ENCODE measurements around the gene GNG12.

GNG12 gene

DNA sequence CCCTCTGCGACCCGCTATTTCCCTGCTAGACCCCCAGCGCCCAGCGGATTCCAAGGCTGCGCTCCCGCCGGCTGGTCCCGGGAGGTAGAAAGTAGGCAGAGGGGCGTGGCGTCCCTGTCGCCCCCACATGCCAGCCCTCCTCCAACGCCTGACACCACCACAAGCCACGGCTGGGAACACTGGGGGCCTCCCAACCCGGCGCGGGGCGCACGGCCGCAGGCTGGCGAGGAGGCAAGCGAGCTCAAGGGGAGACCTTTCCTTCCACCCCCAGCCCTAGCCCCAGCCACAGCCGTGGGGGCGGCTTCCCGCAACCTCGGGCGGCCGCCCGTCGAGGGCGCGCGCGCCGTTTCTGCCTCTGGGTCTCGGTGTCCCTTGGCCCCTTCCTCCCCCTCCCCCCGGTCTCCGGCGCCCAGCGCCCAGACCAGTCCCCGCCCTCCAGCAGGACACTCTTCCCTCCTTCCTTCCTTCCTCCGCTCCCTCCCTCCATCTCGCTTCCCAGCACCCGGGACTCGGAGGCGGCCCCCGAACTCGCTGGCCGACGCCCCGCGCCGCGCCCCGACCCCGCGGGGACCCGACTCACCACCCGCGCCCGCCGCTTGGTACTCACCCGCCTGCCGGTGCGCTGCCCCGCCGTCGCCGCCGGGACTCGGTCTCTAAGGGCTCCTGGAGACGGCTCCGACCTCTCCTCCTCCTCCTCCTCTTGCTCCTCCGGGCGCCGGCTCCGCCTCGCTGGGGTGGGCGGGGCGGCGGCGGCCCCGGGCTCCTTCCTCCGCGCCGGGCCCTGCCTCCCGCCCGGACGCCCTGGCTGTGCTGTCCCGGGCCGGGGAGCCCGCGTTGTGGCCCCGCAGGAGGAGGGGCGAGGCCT is at the start of gene GNG12:
GNG12 (minus strand) TSS at position 731 of the 865 bp plus-strand sequence. CDS start 125,781 bp downstream, outside the sequence.
- DNase-seq, result peak; percentile 86

DNA sequence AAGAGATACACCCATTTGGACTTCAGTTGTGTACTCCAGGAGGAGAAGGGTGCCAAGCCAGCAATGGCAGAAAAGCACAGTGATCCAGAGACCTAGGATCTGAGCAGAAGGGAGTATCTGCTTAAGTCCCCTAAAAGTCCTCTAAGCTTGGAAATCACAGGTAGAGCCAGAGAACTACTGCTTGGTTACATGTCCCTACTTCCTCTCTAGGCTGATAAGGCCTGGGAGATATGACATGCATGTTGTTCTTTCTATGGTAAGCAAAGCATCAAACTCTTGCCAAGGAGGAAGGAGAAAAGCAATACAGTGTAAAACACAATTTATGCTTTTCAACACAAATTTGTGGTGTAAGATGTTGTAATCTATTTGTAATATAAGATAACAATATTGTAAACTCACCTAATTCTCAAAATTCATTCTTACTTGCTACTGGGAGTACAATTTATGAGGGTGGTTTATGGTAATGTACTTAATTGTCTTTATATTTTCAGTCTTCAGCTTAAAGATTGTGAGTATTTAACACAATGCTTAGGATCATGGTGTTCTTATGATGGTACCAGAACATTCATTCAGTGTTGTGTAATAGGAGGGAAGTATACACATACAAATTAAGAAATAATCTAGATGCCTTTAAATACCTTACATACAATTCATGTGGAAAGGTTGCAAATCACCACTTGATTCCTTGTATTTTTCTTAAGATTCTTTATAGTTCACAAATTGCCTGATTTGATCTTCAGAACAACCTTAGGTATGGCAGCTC is 49.1 kb upstream of the GNG12 start:
- no peak for DNase-seq

DNA sequence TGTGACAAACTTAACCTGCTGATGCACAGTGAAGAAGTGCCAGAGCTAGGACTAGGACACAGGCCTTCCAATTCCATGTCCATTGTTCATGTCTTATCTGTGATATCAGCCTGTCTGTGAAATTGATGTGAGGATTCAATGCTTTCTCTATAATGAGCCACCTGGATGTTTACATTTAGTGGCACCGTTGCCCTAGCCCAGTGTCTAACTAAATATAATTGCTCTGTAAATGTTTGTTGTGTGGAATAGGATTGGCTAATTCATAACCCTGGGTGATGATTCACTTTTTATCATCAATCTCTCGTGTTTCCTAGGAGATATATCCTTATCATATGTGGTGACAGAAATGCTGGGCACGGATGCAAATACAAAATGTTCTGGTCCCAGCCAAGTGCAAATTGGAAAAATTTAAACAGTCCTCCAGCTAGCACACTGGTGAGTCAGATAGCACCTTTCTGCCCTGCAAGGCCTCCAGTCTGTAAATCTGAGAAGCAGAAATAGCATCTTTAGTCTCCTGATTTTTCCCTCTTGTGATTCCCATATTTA is 46.9 kb upstream of the GNG12 start:
- peak; percentile 90 for DNase-seq

DNA sequence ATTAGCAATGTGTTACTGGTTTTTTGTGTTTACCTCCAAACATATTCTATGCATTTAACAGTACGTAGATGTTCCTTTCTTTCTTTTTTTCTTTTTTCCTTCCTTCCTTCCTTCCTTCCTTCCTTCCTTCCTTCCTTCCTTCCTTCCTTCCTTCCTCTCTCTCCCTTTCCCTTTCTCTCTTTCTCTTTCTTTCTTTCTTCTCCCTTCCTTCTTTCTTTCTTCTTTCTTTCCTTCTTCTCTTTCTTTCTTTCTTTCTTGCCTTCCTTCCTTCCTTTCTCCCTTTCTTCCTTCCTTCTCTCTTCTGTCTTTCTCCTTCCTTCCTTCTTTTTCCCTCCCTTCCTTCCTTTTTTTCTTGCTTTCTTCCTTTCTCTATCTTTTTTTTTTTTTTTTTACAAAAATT is 46.2 kb upstream of the GNG12 start:
- no peak for DNase-seq

DNA sequence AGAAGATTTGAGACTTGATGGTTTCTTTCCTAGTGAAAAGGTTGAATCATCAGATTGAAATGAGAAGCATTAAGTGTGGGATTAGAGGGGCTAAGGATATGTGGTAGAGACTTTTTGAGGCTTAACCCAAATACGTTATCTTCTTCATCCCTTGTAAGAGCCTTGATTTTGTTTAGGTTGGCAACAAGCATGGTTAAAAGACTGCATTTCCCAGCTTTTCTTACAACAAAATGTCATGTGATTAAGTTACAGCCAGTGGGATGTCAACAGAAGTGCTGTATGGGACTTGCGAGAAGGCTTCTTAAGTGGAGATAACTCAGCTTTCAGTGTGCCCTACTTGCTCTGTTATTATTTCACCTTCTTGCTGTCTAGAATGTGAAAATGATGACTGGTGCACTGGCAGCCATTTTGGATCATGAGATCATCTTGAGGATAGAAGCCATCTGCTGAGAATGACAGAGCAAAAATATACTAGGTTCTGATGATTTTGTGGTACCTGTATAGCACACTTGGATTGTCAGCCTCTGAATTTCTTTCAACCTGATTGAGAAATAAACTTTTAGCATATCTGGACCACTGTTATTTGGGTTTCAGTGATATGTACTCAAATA is 41.3 kb upstream of the GNG12 start:
- DNase-seq, result peak; percentile 84

DNA sequence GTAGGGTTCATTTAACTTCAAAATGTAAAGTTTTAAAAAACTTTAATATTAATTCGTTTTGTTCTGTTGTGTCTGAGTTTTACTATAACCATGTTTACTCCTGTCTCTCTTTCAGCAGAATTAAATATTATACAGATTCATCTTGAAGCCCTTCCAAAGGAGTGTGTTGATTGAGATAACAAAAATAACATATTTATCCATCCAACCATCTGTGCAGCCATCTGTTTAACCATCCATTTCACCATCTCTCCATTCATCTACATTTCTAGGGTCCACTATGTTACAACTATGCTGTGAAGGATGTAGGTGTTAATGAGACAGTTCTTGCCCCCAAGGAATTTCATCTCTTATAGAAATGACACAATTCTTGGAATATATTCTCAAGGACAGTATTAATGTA is 36.0 kb upstream of the GNG12 start:
- no peak for DNase-seq

DNA sequence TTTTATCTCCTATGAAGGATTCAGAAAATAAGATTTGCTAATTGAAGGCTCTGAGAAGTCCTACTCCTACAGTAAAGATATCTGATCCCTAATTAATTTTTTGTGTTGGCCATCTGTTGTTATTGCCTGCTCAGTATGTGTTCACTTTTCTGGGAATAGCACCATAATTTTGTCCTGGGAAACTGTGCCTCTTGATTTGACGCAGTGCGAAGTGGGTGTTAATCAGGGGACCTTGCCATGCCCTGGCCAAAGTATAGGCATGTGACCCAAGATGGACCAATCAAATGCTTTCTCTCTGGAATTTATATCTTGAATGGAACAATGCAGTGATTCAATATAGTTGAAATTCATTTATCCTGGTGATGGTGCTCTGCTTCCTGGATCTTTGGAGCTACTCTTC is 30.4 kb upstream of the GNG12 start:
- DNase-seq, result no peak

DNA sequence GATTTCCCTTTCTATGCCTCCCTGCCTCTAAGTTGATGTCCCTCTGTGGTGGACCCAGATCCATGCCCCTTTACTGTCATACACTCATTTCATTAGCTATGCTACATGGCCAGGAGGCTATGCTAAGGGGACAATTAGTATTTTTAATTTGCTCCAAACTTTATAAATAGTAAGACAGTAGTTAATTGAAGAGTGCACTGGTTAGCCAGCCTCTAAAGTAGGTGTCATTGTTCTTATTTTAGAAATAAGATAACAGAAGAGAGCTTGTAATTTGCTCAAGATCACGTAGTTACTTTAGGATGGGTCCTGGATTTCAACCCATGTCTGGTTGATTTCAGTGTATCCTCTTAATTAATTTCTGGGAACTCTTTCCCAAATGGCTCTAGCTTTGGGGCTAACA is 29.4 kb upstream of the GNG12 start:
- no peak for DNase-seq

DNA sequence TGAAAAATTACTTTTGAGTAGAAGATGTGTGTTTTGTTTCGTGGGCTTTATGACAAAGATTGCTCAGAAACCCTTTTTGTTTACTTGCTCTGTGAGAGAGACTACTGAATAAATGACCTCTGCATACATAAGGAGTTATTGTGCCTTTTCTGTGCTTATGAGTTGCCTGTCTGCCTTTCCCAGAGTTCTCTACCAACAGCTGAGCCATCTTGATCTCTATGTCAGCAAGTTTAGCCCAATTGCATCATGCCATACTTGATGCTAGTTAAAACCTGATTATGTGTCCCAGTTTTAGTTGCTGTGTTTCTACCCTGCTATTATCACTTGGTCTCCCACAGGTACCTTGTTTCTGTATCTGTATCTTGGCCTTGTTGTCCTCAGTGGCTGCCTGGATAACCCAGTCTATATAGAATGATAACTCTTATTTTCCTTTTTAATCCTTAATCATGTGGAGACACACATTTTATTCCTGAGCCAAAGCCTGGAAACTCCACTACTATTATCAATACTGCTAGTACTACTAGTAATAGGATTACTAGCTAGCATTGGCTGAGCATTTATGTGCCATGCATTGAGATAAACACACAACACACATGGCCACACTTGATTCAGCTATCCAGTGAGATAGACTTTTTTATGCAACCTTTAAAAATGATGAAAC is 28.7 kb upstream of the GNG12 start:
- DNase-seq, result no peak

DNA sequence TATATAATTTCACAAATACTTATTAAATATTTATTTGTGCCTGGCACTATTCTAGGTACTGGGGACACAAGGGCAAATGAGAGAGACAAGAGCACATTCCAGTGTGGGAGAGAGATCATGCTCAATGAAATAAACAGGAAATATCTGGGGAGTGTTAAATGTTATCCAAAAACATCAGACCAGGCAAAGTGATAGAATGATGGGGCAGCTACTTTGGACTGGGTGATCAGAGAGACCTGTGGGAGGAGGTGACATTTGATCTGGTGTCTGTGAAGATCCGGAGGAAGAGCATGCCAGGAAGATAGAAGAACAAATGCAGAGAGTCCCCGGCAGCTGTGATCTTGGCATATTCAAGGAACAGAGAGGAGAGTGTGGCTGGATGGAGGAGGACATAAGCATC is 27.5 kb upstream of the GNG12 start:
- DNase-seq, result no peak

DNA sequence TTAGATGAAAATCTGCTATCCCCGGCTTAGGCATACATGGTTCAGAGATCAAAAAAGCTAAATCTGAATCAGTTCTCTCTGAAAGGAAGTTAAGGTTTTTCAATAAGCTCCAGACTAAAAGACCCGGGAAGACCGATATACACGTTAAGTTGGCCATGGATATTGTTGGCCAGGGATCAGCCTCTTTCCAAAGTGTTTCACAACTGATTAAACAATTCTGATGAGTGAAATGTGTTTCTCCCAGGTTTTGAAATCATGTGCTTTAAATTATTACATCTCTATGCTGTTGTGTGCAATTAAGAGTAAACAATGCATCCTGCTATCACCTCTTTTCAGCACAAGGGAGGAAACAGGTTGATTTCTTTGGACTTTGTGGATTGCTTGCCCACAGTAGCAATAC is 23.7 kb upstream of the GNG12 start:
- no peak for DNase-seq

DNA sequence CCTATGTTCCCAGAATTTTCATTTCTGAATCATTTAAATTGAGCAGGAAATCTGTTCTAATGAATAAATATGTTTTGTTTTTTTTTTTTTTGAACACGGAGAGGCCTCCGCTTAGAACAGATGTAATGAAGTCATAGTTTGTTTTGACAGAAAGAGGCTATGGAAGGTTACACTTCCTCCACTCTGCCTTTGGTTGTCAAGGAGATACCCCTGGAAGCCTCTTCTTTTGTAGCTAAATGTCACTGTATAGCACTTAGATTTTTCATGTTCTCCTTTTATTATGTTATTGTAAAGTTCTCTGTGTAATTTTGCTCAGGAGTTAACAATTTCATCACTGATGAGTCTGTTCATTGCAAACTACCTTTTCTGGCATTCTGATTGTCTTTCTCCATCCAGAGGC is 22.7 kb upstream of the GNG12 start:
- DNase-seq, result no peak

DNA sequence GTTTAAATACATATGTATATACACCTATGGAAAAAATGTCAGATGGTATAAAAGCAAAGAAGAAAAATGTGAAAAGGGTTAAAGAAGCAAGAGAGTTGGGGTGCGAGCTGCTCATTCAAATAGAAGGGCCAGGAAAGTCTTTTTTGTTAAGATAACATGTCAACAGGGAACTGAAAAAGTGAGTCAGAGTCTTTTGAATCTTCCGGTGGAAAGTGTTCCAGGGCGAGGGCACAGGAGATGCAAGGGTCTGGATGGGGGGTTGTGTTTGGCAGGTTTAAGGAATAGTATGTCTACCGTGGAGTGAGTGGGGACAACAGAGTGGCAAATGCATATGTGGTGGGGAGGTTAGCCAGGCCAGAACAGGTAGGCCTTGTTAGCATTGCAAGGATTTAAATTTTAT is 22.2 kb upstream of the GNG12 start:
- DNase-seq, result no peak

DNA sequence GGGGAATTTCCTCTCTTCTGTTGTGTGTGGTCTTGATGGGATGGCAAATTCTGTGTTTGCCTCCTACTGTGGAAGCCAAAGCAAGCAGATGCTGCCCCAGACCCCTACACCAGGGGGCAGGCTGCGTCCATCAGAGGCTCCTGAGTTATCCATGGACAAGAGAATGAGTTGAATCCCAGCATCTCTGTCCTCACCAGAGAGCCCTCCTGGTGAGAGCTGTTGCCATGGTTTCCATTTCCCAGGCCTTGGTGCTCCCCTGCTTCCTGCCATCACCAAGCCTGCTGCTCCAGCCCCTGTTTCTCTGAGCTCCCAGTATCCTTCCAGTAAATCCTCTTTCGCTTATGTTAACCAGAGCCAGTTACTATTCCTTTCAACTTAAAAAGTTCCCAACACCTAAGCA is 20.4 kb upstream of the GNG12 start:
- DNase-seq, result peak; percentile 88

DNA sequence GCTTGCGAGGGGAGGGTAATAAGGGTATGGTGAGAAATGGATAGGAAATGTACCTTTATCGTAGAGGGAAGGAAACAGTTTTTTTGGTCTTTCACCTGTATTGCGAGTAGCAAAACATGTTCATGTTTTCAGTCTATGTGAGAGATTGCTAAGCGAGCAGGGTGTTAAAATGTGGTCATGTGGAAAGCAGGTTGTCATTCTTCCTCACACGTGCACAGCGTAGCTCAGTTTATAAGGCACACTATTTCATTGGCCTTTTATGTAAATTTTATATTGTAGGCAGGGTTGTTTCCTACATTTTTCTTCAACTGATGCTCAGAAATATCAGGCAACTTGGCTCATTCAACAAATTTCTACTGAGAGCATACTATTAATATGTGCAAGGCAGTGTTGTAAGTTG is 18.5 kb upstream of the GNG12 start:
- no peak for DNase-seq

DNA sequence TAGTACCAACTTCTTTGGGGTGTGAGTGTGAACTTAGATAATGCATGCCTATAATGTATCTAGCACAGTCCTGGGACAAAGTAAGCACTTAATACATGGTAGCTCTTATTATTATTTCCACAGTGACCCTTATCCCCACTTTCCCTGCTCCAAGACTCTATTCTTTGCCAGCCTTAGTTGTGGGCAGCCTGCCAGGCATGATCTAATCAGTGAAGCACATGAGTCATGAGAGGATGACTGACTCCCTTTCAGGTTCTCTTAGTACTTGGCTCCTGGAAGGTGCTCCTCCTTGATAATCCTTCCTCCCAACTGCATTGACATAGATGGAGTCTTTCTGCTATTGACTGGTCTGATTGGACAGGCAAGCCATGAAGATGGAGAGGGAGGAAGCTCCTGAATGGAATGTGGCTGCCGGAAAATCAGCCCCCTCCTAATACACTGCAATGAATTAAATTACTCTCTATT is 17.4 kb upstream of the GNG12 start:
- peak; percentile 91 for DNase-seq

DNA sequence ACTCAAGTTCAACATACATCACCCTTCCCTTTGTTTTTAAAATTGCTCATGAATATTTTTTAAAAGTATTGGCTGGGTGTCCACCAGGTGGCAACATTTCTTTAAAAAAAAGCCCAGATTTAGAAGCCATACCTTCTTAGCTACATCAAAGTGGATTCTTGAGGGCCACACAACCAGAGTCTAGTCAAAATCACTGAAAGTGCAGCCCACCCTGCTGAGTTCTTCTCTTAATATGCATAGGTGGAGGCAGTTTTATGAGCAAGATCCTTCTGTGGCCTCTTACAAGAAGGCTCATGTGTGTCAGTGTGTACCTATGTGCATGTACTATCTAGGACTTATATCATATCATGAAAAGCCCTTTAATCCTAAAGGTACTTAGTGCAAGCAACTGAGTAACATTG is 16.9 kb upstream of the GNG12 start:
- DNase-seq, result peak; percentile 57

DNA sequence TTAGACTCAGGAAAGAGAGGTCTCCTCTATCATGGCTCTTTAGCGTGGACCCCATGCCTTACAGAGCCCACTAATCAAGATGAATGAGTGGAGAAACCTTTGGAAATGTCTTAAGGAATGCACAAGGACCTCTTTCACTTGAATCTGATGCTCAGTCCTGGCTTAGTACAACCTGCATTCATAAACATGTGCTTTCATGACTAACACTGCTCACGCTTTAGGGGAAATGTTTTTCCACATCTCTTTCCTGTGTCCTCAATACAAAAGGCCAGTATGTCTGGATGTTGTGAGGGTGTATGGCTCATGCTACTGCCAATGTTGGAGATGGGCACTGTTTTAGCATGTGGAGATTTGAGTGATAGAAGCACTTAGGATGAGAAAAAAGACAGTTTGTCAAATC is 14.2 kb upstream of the GNG12 start:
- DNase-seq, result no peak

DNA sequence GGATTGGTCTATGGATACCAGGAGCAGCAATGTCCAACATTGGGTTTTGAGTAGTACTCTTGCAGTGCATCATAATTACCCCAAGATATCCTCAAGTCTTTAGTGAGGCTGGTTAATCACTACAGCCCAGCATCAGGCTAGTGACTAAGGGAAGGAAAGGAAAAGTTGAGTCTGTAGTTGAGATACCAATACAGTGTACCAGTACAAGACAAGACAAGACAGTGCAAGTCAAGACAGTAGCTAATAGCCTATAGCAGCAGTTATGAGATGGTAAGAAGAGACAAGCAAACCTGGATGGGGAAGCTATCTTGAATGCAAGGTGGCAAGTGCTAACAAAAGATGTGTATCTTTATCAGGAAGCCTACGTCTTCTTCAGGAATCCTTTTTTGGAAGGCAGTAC is 13.3 kb upstream of the GNG12 start:
- no peak for DNase-seq

DNA sequence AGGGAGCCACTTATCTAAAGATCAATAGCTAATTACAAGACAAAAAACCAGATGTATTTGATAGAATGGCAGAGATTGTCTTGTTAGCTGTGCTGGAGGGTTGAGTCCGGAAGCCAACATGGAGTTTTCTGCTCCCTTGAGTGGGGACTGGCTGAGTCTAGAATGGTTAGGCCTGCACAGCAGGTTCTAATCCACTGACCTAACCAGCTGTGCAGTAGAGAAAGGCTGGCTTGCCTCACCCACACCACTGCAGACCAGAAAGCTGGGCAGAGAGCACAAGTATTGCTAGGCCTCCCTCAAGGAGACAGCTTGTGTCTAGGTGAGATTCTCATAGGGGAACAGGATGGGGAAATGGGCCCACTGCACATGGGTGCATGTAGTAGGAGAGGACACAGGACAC is 11.7 kb upstream of the GNG12 start:
- no peak for DNase-seq

DNA sequence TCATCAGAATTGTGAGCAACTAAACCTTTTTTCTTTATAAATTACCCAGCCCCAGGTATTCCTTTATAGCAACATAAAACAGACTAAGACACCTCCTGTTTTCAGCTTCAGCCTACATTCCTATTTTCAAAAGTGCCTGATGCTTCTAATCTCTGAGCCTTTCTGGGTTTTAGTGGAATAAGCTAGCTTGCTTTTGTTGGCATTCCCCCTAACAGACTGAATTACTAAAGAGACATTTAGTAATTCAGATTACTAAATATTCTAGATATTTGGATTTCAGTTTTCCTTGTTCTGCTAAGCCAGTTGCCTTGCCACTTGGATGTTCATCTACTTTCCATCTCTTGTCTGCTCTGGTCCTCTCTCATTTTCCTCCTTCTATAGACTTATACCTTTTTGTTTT is 10.5 kb upstream of the GNG12 start:
- no peak for DNase-seq

DNA sequence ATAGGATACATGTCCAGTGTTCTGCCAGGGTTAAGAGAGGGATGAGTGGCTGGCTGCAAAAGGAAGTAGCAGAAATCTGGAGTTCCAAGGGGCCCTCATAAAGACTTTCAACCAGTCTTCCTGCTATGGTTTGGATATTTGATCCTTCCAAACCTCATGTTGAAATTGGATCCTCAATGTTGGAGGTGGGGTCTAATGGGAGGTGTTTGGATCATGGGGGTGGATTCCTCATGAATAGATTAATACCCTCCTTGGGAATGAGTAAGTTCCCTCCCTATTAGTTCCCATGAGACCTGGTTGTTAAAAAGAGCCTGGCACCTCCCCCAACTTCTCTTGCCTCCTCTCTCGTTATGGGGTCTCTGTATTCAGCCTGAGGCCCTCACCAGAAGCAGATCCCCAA is 10.1 kb upstream of the GNG12 start:
- peak; percentile 81 for DNase-seq

DNA sequence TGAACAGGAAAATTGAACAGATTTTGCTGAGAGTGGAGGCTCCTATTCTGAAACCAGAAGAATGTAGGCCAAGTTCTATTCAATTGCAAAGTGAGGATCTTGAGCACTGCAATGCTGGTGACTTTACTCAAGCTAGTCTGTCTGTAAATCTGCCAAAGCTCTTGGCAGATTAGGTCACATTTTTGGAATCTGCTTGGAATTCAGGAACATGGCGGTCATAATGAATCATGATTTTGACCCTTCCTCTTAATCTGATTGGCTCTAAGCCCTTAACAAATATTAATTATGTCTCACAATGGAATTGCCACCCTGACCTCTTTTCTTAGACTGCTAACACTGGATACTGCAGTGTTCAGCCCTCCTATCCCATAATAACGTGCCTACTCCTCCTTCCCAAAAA is 7.2 kb upstream of the GNG12 start:
- peak; percentile 96 for DNase-seq
